Left renal pelvis (tissue), 4 donors: ENCODE measurements around the gene PNLIPRP2. TPM values are rescaled to one million over a fixed set of nuclear protein-coding genes. Genes with fewer than 3 reads are reported as not detected.

ENCODE experiments used
- DNase-seq, 4 donors: peaks; one replicate each; pipeline ENCODE4 v3.0.0-alpha.2; 2013; ENCODE audit warnings: low read depth in 4 of 4, low spot score in 3 of 4
- polyA plus RNA-seq, 4 donors: library from polyadenylated mRNA; unstranded; fragments of 120-200 nt; gene quantifications; one replicate each; pipeline ENCODE4 v1.2.1, GENCODE V29; 2013; ENCODE audit not compliant: insufficient read length in 4 of 4

PNLIPRP2 gene
- polyA plus RNA-seq, 4 donors = 0.39 TPM; not detected in 3

- DNase-seq = no peak
Measured at GRCh38 chr10:116653885-116654284, 33.1 kb downstream of the PNLIPRP2 start.

- no peak for DNase-seq
Measured at GRCh38 chr10:116654816-116655215, 34.1 kb downstream of the PNLIPRP2 start.

GRCh38 chr10:116655568-116655967, 34.8 kb downstream of the PNLIPRP2 start:
- no peak for DNase-seq

- no peak for DNase-seq
Measured at GRCh38 chr10:116656044-116656443, 35.3 kb downstream of the PNLIPRP2 start.

- DNase-seq = no peak
Measured at GRCh38 chr10:116657863-116658551, 37.3 kb downstream of the PNLIPRP2 start.

- no peak for DNase-seq
Measured at GRCh38 chr10:116659049-116659670, 38.4 kb downstream of the PNLIPRP2 start.

- DNase-seq = no peak
Measured at GRCh38 chr10:116660860-116661259, 40.1 kb downstream of the PNLIPRP2 start.

- no peak for DNase-seq
Measured at GRCh38 chr10:116663342-116663741, 42.6 kb downstream of the PNLIPRP2 start.

GRCh38 chr10:116664631-116665030, 43.9 kb downstream of the PNLIPRP2 start:
- no peak for DNase-seq

- DNase-seq = no peak
Measured at GRCh38 chr10:116665541-116666125, 44.9 kb downstream of the PNLIPRP2 start.

GRCh38 chr10:116667484-116667883, 46.7 kb downstream of the PNLIPRP2 start:
- DNase-seq = no peak

GRCh38 chr10:116668018-116668417, 47.3 kb downstream of the PNLIPRP2 start:
- DNase-seq = no peak

GRCh38 chr10:116668446-116668845, 47.7 kb downstream of the PNLIPRP2 start:
- DNase-seq = no peak

- no peak for DNase-seq
Measured at GRCh38 chr10:116669080-116669479, 48.3 kb downstream of the PNLIPRP2 start.

- no peak for DNase-seq
Measured at GRCh38 chr10:116669832-116670644, 49.3 kb downstream of the PNLIPRP2 start.

- DNase-seq = no peak
Measured at GRCh38 chr10:116670706-116671105, 50.0 kb downstream of the PNLIPRP2 start.

- DNase-seq = no peak
Measured at GRCh38 chr10:116671274-116671926, 50.6 kb downstream of the PNLIPRP2 start.

- no peak for DNase-seq
Measured at GRCh38 chr10:116672891-116673290, 52.1 kb downstream of the PNLIPRP2 start.

- DNase-seq = no peak
Measured at GRCh38 chr10:116673866-116674265, 53.1 kb downstream of the PNLIPRP2 start.

GRCh38 chr10:116674901-116675423, 54.2 kb downstream of the PNLIPRP2 start:
- DNase-seq = no peak
